NCI-H524 (cell line): Measurements from ENCODE around the gene WDR54.

Experiments used
- DNase-seq, 2 experiments: peaks; one replicate each; lab custom pipeline; 2025; lab: John Stamatoyannopoulos, UW

WDR54 gene, protein sequence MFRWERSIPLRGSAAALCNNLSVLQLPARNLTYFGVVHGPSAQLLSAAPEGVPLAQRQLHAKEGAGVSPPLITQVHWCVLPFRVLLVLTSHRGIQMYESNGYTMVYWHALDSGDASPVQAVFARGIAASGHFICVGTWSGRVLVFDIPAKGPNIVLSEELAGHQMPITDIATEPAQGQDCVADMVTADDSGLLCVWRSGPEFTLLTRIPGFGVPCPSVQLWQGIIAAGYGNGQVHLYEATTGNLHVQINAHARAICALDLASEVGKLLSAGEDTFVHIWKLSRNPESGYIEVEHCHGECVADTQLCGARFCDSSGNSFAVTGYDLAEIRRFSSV

DNA sequence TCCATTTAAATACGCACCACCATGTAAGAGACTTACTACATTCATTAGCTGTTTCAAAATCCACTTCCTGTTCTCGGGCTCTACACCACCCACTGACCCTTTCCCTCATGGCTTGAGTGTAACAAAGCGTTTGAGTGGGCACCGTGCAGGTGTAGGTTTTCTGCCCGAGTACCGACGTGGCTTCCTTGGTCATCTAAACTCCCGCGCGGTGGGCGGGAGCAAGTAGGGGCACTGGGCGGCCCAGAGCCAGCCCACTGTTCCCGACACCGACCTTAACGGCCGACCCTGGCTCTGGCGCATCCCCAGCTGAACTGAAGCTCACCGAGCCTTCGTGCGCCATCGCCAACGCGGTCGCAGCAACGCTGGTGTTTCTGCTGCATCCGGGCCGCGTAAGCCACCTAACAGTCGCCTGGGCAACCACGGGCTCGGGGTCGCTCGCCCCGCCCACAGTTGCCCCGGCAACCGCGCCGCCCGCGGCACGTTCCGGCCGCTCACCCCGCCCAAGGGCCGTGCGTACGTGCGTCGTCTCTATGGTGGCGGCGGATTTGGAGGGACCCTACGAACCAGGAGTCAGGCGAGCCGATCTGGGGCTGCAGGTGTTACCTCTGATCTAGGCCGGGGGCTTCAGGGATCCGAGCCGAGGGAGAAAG lies at the start of gene WDR54, which contains the start of gene C2orf81:
TSS of gene WDR54 (plus strand) at position 510 of the 650 bp plus-strand sequence. CDS start 424 bp downstream, outside the sequence.
TSS of gene C2orf81 (minus strand) at position 399 of the 650 bp plus-strand sequence. CDS start at position 340, 59 bp downstream.
- DNase-seq = peak; percentile 77 to 92

DNA sequence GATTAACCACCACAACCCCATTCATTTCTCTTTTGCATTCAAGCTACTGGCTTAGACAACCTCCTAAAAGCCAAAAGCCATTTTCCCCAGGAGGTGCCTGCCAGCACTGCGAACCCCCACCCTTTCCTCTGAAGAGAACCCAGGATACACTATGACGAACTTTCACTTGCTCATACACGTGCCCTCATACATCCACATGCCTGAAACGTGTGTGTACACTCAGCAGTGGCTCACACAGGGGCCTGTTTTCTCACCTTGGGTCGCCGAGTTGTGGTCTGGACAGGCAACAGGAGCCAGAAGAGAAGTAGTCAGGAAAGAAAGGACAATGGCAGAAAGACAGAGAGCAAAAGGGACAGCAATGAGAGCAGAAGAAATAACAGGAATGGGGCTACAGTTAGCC lies 48.9 kb upstream of the WDR54 start:
- DNase-seq = no peak

DNA sequence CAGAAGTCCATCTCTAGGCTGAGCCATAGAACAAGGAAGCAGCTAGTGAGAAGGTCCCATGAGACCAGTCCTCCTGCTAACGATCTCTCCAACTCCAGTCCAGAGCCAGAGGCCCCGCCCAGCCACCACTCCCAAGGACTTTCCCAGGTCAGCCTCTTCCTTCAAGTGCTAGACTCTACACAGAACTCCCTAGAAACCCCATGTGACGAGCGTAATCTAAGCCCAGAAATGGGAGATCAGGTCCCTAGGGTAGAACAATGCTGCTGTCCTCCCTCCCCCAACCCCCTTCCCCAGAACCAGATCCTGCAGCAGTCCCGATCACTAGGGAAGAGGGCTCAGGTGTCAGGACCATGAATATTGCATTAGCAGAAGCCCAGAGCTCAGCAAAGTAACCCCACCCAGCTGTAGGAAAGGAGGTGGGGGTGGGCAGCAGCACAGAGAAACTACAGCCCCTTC lies 48.3 kb upstream of the WDR54 start:
- DNase-seq = peak in 1 of 2 experiments; percentile 32

DNA sequence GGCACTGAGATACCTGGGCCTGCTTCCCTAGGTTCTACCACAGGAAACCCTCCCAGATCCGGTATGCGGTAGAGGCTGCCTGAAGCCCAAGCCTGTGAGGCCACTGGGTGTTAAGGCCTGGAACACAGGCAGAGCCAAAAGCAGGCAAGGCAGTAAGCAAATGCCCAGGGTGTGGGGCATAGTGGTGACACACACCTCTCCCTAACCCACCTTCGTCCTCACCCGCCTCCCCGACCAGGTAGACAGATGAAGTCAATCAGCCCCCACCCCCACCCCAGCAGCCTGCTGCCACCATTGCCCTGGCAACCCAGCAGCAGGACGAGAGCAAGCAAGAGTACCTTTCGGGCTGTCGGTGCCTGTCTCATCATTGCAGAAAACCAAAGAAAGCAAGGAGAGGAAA lies 47.5 kb upstream of the WDR54 start:
- no peak for DNase-seq

DNA sequence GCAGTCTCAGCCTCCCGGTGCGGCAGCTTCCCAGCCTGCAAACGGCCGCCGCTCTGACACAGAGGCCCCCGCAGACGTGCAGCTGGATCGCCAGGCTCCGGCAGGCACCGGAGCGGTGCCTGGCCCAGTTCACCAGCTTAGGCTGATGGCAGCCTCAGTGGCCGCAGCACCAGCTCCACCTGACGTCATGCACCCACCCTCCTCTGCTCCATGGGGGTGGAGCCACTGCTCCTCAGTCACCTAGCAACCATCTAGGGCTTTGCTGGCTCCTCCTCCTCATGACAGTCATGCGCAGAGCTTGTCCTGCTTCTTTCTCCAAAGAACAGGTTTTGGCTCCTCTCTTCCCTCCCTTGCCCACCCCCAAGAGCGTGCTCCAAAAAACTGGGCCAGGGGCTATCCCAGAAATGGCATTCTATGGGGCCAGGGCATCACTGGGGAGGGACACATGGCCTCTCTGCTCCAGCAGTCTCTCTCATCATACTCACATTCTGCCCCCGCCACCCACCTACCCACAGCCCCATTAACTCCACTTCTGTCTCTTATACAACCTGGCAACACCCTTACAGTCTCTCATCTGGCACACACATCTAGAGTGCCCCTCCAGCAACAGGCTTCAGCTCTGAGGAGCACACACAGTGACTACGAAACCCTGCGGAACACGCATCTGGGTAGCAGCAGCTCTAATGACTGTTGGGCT lies 46.9 kb upstream of the WDR54 start:
- DNase-seq = peak; percentile 20 to 64

DNA sequence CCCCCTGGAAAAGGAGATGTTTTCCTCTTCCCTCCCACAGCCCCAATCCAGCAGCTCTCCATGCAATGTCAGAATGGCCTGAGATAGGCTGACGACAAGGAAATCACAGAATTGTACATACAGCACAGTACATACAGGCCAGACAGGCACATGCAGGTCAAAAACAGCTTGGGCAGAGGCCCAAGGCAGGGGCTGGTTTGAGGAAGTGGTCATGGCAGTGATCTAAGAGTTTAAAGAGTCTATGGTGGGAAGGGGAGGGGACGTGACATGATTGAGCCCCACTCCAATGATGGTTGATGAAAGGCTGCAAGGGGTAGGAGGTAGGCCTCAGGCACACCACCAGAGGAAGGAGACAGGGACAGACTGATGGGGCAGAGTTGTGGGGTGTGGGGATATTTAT lies 45.7 kb upstream of the WDR54 start:
- no peak for DNase-seq

DNA sequence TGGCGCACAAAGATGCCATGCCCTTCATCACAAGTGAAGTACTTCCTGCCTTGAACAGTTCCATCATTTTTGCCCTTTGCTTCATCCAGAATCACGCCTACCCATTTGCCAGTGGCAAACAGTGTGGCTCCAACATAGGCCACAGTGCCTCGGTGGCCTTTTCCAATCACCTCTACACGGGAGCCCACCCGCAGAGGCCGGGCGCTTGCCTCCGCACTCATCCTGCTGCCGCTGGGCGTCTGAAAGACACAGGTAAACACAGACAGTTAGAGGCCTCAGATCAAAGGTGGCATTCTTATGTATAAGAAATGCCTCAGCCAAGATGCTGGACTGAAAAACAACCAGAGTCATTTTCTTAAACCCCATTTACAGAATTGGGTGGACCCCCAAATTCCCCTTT lies 43.5 kb upstream of the WDR54 start:
- no peak for DNase-seq

DNA sequence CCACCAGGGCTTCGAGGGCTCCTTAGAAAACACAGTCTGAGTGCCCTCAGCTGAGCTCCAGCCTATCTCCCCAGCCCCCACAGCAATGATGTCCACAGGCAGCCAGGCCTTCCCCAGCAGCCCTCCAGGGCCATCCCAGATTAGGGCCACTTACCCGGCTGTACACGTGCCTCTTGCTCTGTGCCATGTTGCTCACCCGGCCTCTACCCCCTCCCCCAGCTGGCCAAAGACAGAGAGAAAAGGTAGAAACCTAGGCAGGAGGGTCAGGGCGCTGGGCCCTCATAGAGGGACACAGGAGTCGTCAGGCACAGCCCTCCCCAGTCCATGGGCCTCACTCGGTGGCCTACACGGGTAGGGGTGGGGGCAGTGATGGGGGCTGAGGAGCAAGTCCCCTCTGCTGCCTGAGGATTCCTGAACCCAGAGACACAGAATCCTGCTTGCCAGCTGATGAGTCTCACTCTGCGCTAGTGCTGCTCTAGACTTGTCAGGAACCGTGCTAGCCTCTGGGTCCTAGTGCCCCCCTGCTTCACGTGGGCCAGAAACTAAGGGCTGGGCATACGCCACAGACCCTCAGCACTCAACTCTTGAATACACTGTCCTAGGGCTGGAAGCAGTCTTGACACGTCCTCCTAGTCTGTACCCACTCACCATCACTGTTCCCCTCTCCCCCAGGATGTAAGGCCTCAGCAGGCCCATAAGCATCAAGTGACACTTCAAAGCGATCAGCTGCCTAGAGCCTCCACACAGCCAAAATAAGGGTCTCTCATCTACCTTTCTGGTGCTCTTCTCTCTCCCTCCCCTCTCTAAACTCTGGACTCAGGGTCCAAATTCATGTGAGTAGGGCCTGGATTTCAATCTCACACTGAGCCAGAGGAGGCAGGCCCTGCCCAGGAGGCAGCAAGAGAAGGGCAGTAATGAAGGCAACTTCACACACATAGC lies 41.4 kb upstream of the WDR54 start, which contains the start of gene DCTN1:
TSS of gene DCTN1 (minus strand) at position 461 of the 939 bp plus-strand sequence. CDS start at position 187, 274 bp downstream.
- DNase-seq = peak in 1 of 2 experiments; percentile 6

DNA sequence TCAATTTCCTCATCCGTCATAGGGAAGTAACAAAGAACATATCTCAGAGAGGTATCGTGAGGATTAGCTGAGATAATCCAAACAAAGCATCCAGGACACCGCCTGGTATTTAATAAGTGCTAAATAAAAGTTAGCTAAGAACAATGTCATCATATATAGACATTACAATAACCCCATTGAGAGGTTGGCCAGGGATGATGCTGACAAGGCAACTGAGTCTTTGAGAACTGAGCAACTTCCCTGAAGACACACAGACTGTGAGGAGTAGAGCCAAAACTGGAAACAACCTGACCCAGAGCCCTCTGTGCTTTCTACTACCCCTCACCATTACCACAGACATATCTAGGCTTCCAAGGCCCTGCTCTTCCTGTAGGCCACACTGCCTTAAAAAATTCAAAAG lies 39.8 kb upstream of the WDR54 start:
- no peak for DNase-seq

DNA sequence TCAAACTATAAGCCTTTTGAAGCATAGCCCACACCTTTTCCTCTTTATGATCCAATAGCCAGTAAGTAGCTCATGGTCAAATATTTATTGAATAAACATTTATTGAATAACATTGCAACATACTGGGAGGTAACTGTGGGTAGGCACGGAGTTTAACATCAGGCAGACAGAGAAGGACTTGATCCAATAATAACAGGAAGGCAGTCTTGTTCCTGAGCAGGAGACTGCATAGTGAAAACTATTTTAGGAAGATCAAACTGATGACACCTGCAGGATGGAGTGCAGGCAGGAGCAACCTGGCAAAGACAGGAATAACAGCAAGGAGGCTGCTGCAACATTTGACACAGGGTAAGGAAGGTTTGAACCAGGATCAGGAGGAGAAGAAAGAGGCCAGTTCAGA lies 38.3 kb upstream of the WDR54 start:
- DNase-seq = no peak

DNA sequence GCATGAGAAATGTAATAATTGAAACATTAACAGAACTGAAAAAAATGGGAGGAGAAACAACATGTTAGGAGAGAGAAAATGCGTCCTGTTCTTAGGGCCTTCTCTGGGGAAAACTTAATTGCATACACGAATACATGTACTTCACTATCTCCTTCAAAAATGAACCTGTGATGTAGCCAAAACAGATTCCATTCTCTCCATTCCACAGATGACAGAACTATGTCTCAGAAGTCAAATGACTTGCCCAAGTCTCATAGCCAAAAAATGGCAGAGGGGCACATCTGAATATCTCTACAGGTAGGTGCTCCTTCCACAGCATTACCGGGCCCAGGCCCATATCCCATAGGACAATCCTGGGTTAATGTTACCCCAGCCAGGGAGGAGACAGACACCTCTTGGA lies 37.5 kb upstream of the WDR54 start:
- no peak for DNase-seq

DNA sequence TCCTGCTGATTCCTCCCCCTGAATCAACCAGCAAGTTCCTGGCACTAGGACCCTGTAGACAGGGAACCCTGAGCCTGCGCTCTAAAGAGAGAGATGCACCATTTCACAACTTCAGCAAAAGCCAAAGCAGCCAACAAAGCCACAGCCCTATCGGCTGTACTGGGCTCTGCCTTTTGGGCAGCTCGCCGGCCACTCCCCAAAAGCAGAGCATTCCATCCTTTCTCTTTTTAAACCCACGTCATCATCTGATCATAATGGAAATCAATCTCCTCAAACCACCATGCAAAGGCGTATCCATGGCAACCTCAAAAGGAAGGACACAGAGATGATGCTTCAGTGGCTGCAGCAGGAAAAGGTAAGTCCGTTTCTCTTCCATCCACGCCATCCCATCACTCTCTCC lies 36.1 kb upstream of the WDR54 start:
- no peak for DNase-seq

DNA sequence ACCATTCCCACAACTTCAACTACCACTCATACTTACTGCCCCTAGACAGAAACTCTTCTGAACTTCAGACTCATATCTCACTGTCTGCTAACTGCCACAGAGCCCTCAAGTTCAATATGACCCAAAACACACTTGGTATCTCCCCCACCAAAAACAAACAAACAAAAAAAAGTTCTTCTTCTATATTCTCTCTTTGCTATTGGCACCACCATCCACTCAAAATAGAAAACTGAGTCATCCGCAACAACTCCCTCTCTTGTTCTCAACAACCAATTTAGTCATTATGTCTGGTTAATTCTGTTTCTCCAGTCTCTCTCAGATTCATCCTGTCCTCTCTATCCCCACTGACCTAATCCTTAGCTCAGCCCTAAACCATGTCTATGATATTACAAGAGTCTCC lies 34.2 kb upstream of the WDR54 start:
- DNase-seq = no peak

DNA sequence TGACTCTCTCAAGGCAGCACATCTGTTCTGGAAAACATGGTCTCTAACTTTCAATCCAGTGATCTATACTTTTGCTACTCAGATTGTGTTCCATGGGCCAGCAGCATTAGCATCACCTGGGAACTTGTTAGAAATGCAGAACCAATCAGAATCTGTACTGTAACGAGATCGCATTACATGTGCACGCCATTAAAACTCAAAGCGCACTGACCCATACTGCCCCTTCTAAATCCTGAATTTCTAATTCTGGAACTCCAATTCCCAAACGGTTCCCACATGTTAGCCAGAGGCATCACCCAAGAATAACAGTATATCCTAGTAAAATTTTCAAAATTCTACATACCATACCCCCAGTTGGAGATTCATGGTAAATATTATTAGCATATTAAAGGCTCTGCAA lies 30.9 kb upstream of the WDR54 start:
- no peak for DNase-seq

DNA sequence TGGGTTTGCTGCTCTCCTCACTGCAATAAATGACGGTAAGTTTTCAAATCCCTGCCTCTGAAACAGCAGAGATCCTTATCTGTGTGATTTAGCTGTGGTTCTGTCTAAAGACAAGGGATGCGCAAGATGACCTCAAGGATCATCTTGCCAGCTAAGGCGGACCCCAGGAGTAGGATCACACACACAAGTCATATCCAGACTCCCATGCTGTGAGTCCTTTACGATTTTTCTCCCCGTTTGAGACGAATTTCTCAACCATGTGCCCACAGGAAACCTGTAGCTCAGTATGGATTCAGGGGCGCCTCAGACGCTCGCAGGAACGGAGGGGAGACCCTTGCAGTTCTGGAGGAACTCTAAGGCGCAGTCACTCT lies 30.3 kb upstream of the WDR54 start:
- DNase-seq = peak in 1 of 2 experiments; percentile 47

DNA sequence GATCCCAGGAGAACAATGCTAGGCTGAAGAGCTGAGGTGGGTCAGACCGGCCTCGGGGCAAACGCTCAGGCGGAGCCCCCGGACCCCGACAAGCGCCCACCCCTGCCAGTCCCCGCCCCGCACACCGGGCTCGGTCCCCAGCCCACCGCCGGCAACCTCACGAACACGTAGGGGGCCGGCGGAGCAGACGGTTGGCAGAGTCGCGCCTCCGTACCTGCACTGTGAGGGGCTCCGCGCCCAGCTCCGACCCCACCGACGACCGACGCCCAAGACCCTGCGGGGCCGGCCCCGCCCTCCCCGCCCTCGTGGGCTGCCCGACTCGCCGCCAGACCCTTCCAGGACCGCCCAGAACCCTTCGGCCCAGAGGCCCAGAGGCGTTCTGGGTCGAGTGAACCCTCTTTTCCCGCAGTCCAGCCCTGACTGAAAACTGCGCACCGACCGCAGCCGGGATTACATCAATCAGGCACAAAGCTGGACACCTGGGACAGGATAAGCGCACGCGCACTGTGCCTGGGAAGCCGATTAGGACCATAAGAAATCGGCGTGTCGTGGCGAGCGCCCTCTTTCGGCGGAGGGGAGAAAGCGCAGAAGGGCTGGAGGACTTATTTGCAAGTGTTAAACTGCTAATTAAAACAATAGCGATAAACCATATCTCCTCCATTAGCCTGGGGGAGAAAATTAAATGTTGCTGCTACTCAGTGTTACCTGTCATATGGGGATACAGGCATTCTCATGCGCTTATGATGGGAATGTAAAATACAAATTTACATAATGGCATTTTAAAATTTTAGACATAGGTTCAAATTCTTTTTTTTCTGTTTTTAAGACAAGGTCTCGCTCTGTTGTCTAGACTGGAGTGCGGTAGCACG lies 29.7 kb upstream of the WDR54 start:
- peak; percentile 70 to 92 for DNase-seq

DNA sequence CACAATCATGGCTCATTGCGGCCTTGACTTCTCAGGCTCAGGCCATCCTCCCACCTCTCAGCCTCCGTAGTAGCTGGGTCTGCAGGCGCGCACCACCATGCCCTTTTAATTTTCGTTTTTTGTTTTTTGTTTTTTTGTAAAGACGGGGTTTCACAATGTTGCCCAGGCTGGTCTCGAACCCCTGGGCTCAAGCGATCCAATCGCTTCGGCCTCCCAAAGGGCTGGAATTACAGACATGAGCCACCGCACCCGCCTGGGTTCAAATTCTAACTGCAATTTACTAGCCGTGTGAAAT lies 29.1 kb upstream of the WDR54 start:
- no peak for DNase-seq

DNA sequence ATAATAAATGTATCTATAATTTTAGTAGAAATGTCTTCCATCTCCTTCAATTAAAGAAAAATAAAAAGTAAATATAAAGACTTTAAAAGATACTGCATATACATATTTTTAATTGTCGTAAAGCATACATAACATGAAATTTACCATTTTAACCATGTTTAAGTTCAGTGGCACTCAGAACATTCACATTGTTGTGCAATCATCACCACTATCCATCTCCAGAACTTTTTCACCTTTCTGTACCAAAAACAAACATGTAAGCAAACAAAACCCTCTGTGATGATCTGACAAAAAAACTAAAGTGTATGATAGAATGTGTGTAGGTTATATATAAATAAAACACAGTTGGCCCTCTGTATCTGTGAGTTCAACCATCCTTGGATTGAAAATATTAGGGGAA lies 28.0 kb upstream of the WDR54 start:
- DNase-seq = no peak

DNA sequence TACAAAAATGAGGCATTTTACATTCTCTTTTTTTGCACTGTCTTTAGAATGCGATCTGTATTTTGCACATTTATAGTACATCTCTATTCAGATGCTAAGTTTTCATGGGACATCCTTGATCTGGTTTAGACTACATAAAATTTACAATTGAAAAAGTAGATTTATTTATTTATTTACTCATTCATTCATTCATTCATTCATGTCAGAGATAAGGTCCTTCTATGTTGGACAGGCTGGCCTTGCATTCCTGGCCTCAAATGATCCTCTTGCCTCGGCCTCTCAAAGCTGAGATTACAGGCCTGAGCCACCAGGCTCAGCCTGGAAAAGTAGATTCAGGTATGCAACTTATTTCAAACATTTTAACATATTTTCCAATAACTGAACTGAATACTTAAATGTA lies 25.4 kb upstream of the WDR54 start:
- DNase-seq = no peak

DNA sequence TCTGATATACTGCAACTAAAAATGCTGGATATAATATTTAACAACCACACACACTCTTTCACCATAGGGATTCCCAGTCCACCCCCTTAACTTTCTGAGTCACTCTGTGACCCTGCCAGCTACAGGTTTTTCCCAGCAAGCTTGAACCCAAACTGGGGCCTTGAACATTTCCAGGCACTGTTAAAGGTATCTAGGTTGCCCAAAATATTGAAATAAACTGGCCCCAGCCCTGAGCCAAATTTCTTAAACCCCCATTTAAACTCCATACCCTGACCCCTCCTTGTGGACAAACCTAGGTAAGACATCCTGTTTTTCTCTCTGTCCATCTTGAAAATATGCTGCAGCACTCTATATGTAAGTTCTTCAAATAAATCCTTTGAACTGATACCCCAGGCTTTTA lies 21.7 kb upstream of the WDR54 start:
- DNase-seq = peak in 1 of 2 experiments; percentile 18

DNA sequence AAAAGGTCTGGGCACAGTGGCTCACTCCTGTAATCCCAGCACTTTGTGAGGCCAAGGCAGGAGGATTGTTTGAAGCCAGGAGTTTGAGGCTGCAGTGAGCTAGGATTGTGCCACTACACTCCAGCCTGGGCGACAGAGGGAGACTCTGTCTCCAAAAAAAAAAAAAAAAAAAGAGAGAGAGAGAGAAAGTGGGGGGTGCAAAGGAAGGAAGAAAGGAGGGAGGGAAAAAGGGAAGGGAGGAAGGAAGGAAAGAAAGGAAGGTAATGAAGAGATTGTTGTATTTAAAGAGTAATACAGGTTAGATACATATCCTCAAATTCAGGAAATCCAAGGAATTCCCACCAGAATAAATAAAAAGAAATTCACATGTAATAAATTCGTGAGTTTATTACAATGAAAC lies 19.6 kb upstream of the WDR54 start:
- DNase-seq = no peak
